Ishikawa (cell line): ENCODE data around the gene SARDH.

Experiments used
- CEBPB ChIP-seq: IDR thresholded peaks from 2 replicates; pipeline ENCODE4 v1.6.1; 2012
- CREB1 ChIP-seq: IDR thresholded peaks from 2 replicates; pipeline ENCODE4 v1.6.1; 2012; ENCODE audit warnings: low read depth
- EGR1 ChIP-seq: IDR thresholded peaks from 2 replicates; pipeline ENCODE4 v1.6.1; 2012
- EP300 ChIP-seq: IDR thresholded peaks from 2 replicates; pipeline ENCODE4 v1.6.1; 2012; ENCODE audit warnings: borderline replicate concordance
- FOXM1 ChIP-seq: IDR thresholded peaks from 2 replicates; pipeline ENCODE4 v1.6.1; 2012; ENCODE audit warnings: low read depth, borderline replicate concordance
- NFIC ChIP-seq: IDR thresholded peaks from 2 replicates; pipeline ENCODE4 v1.6.1; 2012
- RAD21 ChIP-seq: IDR thresholded peaks from 2 replicates; pipeline ENCODE4 v1.6.1; 2012; ENCODE audit warnings: low read depth
- TAF1 ChIP-seq: IDR thresholded peaks from 2 replicates; pipeline ENCODE4 v1.6.1; 2012; ENCODE audit warnings: low read depth, mild to moderate bottlenecking
- TCF12 ChIP-seq: IDR thresholded peaks from 2 replicates; pipeline ENCODE4 v1.6.1; 2012; ENCODE audit warnings: low read depth
- TEAD4 ChIP-seq: IDR thresholded peaks from 2 replicates; pipeline ENCODE4 v1.6.1; 2012
- YY1 ChIP-seq: IDR thresholded peaks from 2 replicates; pipeline ENCODE4 v1.6.1; 2012; ENCODE audit warnings: low read depth
- ZBTB7A ChIP-seq: IDR thresholded peaks from 2 replicates; pipeline ENCODE4 v1.6.1; 2012; ENCODE audit warnings: low read depth
- TF ChIP-seq, protein P1 (sequence below): IDR thresholded peaks from 2 replicates; pipeline ENCODE4 v1.6.1; 2012
- TF ChIP-seq, protein P2 (sequence below): IDR thresholded peaks from 2 replicates; pipeline ENCODE4 v1.6.1; 2012
- TF ChIP-seq, protein P3 (sequence below): IDR thresholded peaks from 2 replicates; pipeline ENCODE4 v1.6.1; 2012; ENCODE audit warnings: low read depth, mild to moderate bottlenecking

Gene SARDH

DNA sequence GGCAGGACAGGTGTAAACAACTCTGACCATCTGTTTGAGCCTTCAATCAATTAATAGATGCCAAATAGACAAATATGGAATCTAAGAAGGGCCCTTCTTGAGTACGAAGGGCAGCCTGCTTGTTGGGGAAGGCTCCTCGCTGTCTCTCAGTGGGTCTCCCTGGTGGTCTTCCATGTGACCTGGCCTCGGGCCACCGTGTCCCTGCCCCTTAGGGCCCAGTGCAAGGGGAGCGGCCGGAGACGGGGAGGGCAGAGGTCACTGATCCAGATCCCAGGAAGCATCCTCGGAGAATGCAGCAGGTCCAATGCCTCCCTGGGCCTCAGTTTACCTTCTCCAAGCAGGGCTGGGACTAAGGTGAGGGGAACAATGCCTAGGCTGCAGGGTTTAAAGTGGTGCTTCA lies 99.4 kb downstream of the SARDH start:
- TF ChIP-seq ZBTB7A (no peak), NFIC (no peak), RAD21 (no peak), EGR1 (no peak), TAF1 (no peak), YY1 (no peak)
- TF ChIP-seq, protein P1, sequence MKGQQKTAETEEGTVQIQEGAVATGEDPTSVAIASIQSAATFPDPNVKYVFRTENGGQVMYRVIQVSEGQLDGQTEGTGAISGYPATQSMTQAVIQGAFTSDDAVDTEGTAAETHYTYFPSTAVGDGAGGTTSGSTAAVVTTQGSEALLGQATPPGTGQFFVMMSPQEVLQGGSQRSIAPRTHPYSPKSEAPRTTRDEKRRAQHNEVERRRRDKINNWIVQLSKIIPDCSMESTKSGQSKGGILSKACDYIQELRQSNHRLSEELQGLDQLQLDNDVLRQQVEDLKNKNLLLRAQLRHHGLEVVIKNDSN: no peak

DNA sequence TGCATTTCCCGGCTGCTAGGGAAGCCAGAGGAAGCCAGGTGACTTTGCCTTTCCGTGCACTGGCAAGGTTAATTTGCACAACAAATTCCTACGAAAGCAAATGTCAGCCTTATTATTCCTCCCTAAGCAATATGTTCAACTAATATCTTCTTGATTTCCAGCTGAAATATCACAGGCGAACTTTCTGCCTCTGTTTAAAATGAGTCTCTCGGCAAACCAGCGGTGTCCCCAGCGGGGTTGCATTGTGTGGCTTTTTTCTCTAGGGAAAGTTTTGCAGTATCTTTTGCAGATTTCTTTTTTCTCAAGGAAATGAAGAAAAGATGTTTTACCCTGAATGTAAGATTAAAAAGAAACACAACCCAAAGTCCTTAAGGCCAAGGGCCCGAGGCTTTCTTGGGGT lies 100.1 kb downstream of the SARDH start:
- TF ChIP-seq EP300 (no peak), RAD21 (no peak), CEBPB (no peak), ZBTB7A (no peak), YY1 (no peak), CREB1 (no peak), EGR1 (no peak), TAF1 (no peak), TCF12 (no peak), FOXM1 (no peak), TEAD4 (no peak), NFIC (no peak)
- TF ChIP-seq, protein P2, sequence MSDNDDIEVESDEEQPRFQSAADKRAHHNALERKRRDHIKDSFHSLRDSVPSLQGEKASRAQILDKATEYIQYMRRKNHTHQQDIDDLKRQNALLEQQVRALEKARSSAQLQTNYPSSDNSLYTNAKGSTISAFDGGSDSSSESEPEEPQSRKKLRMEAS: no peak
- TF ChIP-seq, protein P3, sequence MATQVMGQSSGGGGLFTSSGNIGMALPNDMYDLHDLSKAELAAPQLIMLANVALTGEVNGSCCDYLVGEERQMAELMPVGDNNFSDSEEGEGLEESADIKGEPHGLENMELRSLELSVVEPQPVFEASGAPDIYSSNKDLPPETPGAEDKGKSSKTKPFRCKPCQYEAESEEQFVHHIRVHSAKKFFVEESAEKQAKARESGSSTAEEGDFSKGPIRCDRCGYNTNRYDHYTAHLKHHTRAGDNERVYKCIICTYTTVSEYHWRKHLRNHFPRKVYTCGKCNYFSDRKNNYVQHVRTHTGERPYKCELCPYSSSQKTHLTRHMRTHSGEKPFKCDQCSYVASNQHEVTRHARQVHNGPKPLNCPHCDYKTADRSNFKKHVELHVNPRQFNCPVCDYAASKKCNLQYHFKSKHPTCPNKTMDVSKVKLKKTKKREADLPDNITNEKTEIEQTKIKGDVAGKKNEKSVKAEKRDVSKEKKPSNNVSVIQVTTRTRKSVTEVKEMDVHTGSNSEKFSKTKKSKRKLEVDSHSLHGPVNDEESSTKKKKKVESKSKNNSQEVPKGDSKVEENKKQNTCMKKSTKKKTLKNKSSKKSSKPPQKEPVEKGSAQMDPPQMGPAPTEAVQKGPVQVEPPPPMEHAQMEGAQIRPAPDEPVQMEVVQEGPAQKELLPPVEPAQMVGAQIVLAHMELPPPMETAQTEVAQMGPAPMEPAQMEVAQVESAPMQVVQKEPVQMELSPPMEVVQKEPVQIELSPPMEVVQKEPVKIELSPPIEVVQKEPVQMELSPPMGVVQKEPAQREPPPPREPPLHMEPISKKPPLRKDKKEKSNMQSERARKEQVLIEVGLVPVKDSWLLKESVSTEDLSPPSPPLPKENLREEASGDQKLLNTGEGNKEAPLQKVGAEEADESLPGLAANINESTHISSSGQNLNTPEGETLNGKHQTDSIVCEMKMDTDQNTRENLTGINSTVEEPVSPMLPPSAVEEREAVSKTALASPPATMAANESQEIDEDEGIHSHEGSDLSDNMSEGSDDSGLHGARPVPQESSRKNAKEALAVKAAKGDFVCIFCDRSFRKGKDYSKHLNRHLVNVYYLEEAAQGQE: no peak
- TF ChIP-seq, protein P1: no peak

DNA sequence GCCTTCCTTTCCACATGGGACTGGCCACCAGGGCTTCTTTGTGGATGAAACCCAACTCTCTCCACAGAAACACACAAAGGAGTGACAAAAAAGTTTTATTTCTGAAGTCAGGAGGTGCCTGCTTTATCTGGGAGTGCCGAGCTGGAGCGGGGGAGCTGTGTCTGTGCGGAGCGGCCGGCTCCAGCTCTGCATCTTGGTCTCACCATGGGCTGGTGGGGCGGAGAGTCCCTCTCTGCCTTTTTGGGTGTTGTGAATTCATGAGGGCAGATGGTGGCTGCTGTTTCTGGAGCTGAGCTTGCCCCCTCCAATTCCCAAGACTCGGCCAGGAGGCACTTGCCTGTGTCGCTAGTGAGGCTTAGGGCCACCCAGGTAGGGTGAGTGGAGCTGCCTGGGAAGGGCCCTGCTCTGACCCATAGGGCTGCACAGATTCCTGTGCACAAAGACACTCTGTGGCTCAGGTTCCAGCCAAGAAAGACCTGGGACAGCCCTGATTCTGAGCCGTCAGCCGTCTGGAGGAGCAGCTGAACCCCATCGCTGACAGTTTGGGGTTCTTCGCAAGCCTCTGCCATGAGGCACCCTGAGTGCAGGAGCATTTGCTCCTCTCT lies 100.6 kb downstream of the SARDH start:
- TF ChIP-seq TEAD4: no peak
- no peak for TF ChIP-seq TAF1
- TF ChIP-seq RAD21: no peak
- TF ChIP-seq, protein P1: no peak
- TF ChIP-seq YY1: no peak
- no peak for TF ChIP-seq ZBTB7A
- TF ChIP-seq TCF12: no peak
- TF ChIP-seq FOXM1: no peak
- TF ChIP-seq EGR1: no peak
- TF ChIP-seq, protein P3: no peak
- TF ChIP-seq EP300: no peak
- no peak for TF ChIP-seq NFIC
- TF ChIP-seq, protein P2: no peak
- no peak for TF ChIP-seq CEBPB
- TF ChIP-seq CREB1: no peak

DNA sequence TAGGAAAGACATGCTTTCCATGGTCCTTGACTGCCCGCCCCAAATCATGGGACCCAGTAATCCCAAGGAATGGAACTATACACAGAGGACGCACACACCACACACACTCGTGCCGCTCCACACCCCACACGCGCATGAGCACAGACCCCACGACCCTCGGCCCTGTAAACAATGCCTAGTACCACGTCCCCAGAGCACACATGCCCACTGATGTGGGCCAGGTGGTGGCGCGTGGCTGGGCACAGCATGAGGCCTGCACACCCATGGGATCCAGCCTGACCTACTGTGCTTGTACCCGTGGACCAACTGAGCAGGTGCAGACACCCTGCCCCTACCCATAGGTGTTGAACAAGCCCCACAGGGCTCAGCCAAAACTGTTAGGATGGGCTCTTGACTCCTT lies 101.2 kb downstream of the SARDH start:
- no peak for TF ChIP-seq EGR1
- TF ChIP-seq, protein P2: no peak
- TF ChIP-seq NFIC: no peak

DNA sequence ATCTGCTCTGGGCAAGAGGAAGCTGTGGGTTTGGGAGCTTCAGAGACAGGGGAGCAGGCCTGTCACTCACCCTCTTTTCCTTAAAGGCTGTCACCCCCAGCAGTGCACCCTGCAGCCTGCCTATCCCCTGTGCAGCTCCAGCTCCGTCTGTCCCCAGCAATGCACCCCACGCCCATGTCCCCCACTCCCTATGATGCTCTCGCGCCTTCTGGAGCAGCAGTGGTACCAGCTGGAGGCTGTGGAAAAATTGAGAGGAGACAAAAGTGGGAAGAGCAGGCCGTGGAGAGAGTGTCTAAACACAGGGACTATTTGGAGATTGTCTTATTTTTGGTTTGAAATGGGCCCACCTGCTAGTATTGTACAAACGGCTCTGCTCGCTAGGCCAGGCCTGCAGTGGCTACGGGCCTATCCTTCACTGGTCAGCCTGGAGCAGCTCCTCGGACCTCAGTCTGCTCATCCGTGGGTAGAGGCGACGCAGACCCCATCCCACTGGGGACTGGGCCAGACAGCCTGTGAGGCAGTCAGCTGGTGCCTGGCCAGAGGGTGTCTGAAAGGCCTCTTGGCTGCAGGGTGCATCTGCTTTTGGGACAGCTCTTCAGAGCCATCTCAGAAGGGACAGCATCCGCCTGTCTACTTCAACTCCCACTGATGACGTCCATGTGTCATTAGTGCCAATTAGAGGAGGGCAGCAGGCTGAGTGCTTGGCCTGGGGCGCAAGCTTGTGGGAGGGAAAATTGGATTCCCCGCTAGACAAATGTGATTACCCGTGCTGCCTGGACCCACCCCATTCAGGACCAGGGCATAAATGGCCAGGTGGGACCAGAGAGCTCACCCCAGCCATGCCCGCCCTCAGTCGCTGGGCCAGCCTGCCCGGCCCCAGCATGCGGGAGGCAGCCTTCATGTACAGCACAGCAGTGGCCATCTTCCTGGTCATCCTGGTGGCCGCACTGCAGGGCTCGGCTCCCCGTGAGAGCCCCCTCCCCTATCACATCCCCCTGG lies 102.3 kb downstream of the SARDH start, which contains the start of gene DBH:
Gene DBH (plus strand): TSS at position 831 of the 999 bp plus-strand sequence. CDS start 9 bp downstream, at position 840.
- TF ChIP-seq YY1: no peak
- TF ChIP-seq FOXM1: no peak
- no peak for TF ChIP-seq TEAD4
- no peak for TF ChIP-seq EP300
- TF ChIP-seq, protein P3: no peak
- no peak for TF ChIP-seq TAF1
